Measurements from ENCODE around the gene FAM168A. TPM values are rescaled to one million over a fixed set of nuclear protein-coding genes. Genes with fewer than 3 reads are reported as not detected.
A peak's percentile ranks its signal among the peaks of the same experiment; 100 is the strongest.

The FAM168A gene
- total and polyA plus RNA-seq, 2 donors (not counting 1 experiment from before 2014, with no cell fraction given) = 16.3 to 23.8 TPM

DNA sequence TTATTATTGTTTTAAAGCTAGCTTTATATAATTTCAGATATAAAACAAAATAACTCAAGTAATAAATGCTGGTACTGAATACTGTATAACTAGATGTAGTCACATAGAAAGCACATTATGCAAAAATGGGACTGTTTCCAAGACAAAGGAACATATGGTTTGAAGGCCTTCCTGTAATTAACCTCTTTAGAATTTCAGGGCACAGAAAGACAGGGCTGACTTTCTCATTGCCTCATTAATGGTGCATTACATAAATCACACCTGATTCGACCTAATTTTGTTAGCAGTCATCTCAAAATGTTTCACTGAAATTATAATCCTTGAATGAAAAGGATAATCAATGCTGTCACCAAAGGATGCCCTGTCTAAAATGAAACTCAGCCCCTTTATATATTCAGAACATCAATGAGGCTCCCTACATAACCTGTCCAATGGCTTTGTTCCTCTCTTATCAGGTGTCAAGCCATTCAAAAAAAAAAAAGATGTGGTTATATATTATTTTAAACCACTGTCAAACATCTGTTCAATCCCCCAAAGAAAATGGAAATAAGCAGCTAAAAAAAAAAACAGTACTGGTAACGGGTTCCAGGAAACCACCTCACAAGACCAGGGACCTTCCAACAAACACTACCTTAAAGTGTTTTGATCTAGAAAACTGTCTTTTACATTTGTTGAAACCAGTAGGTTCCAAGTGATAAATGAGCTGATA lies 77.4 kb downstream of the FAM168A start:
- no peaks in the 10 kb centered on the region for H3K79me2 ChIP-seq (ENCODE audit: control insufficient read depth, insufficient read depth, low read length)
- H3K9me3 ChIP-seq (ENCODE audit: control insufficient read depth, insufficient read depth, low read depth, low read length) = no peaks in the 10 kb centered on the region
- H3K9ac ChIP-seq (ENCODE audit: insufficient read depth, low read length) = no peak overlapping the region
- H3K4me1 ChIP-seq (ENCODE audit: control insufficient read depth, extremely low read depth, insufficient read depth, low read length) = no peaks in the 10 kb centered on the region
- H4K20me1 ChIP-seq (ENCODE audit: control insufficient read depth, extremely low read depth, insufficient read depth, low read length) = no peaks in the 10 kb centered on the region
- TF ChIP-seq, protein P1, sequence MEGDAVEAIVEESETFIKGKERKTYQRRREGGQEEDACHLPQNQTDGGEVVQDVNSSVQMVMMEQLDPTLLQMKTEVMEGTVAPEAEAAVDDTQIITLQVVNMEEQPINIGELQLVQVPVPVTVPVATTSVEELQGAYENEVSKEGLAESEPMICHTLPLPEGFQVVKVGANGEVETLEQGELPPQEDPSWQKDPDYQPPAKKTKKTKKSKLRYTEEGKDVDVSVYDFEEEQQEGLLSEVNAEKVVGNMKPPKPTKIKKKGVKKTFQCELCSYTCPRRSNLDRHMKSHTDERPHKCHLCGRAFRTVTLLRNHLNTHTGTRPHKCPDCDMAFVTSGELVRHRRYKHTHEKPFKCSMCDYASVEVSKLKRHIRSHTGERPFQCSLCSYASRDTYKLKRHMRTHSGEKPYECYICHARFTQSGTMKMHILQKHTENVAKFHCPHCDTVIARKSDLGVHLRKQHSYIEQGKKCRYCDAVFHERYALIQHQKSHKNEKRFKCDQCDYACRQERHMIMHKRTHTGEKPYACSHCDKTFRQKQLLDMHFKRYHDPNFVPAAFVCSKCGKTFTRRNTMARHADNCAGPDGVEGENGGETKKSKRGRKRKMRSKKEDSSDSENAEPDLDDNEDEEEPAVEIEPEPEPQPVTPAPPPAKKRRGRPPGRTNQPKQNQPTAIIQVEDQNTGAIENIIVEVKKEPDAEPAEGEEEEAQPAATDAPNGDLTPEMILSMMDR (conservative IDR thresholded peaks at IDR 0.05 in 1 of 2, IDR thresholded peaks at IDR 0.05 in 1 of 2; ENCODE audit: low read depth in 1 of 2, low read length in 2 of 2) = no peak
- TF ChIP-seq EZH2 (IDR thresholded peaks at IDR 0.05; ENCODE audit: low read length, missing control alignments) = no peak
- H3K4me2 ChIP-seq (ENCODE audit: extremely low read depth, insufficient read depth, low read length) = no peak overlapping the region
- H3K27ac ChIP-seq (ENCODE audit: insufficient read depth, low read length) = no peak overlapping the region
- H3K36me3 ChIP-seq (ENCODE audit: control insufficient read depth, insufficient read depth, low read length) = no peaks in the 10 kb centered on the region
- H2AFZ ChIP-seq (ENCODE audit: low read length) = no peak overlapping the region
- DNase-seq (ENCODE audit: low read depth in 2 of 2) = peak in 1 of 2 donors; percentile 45
- no peak overlapping the region for H3K4me3 ChIP-seq (replicated peaks in 1 of 4; ENCODE audit: control extremely low read depth in 1 of 4, insufficient read depth in 1 of 4, low read depth in 3 of 4, low read length in 4 of 4)
- no peaks in the 10 kb centered on the region for H3K27me3 ChIP-seq (ENCODE audit: control insufficient read depth, insufficient read depth, low read length)

DNA sequence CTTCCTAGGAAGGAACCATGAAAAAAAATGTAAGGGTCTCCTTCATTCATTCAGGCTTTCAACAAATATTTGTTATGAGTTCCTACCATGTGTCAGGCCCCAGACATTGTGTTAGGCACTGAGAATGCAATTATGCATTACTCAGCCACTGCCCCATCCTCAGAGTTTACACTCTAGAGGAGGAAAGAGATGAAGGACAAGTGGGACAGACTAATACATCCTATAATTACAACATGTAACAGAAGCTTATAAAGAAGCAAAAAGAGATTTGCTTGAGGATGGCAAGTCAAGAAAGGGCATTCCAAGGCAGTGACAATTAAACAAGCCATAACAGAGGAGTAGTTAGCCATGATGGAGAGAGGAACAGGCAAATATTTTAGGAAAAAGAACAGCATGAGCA lies 78.6 kb downstream of the FAM168A start:
- no peak for DNase-seq (ENCODE audit: low read depth in 2 of 2)
- no peak overlapping the region for H3K27ac ChIP-seq (ENCODE audit: insufficient read depth, low read length)
- H3K4me3 ChIP-seq (replicated peaks in 1 of 4; ENCODE audit: control extremely low read depth in 1 of 4, insufficient read depth in 1 of 4, low read depth in 3 of 4, low read length in 4 of 4) = no peak overlapping the region
- H3K9ac ChIP-seq (ENCODE audit: insufficient read depth, low read length) = no peak overlapping the region
- H3K4me2 ChIP-seq (ENCODE audit: extremely low read depth, insufficient read depth, low read length) = no peak overlapping the region
- H3K36me3 ChIP-seq (ENCODE audit: control insufficient read depth, insufficient read depth, low read length) = no peaks in the 10 kb centered on the region
- no peak overlapping the region for H2AFZ ChIP-seq (ENCODE audit: low read length)
- H3K27me3 ChIP-seq (ENCODE audit: control insufficient read depth, insufficient read depth, low read length) = no peaks in the 10 kb centered on the region
- H3K9me3 ChIP-seq (ENCODE audit: control insufficient read depth, insufficient read depth, low read depth, low read length) = no peaks in the 10 kb centered on the region
- no peak for TF ChIP-seq EZH2 (IDR thresholded peaks at IDR 0.05; ENCODE audit: low read length, missing control alignments)
- no peaks in the 10 kb centered on the region for H3K4me1 ChIP-seq (ENCODE audit: control insufficient read depth, extremely low read depth, insufficient read depth, low read length)
- no peaks in the 10 kb centered on the region for H4K20me1 ChIP-seq (ENCODE audit: control insufficient read depth, extremely low read depth, insufficient read depth, low read length)
- H3K79me2 ChIP-seq (ENCODE audit: control insufficient read depth, insufficient read depth, low read length) = no peaks in the 10 kb centered on the region

DNA sequence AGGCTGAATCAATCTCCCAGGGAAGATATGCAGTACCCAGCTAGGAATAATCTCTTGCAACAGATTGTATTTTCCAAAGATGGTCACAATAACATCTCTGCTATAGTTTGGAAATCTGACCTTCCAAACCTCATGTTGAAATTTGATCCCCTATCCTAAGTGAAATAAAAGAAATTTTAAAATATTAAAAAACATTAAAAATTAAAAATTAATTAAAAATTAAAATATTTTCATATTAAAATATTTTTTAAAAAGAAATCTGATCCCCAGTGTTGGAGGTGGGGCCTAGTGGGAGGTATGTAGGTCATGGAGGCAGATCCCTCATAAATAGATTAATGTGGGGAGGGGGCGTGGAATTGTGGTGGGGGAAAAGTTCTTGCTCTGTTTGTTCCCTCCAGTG lies 79.7 kb downstream of the FAM168A start:
- H2AFZ ChIP-seq (ENCODE audit: low read length) = no peak overlapping the region
- no peaks in the 10 kb centered on the region for H3K27me3 ChIP-seq (ENCODE audit: control insufficient read depth, insufficient read depth, low read length)
- no peak for TF ChIP-seq EZH2 (IDR thresholded peaks at IDR 0.05; ENCODE audit: low read length, missing control alignments)
- TF ChIP-seq, protein P1 (conservative IDR thresholded peaks at IDR 0.05 in 1 of 2, IDR thresholded peaks at IDR 0.05 in 1 of 2; ENCODE audit: low read depth in 1 of 2, low read length in 2 of 2) = no peak
- H3K36me3 ChIP-seq (ENCODE audit: control insufficient read depth, insufficient read depth, low read length) = no peaks in the 10 kb centered on the region
- H3K4me2 ChIP-seq (ENCODE audit: extremely low read depth, insufficient read depth, low read length) = no peak overlapping the region
- no peak overlapping the region for H3K27ac ChIP-seq (ENCODE audit: insufficient read depth, low read length)
- H3K79me2 ChIP-seq (ENCODE audit: control insufficient read depth, insufficient read depth, low read length) = no peaks in the 10 kb centered on the region
- no peaks in the 10 kb centered on the region for H4K20me1 ChIP-seq (ENCODE audit: control insufficient read depth, extremely low read depth, insufficient read depth, low read length)
- no peak overlapping the region for H3K4me3 ChIP-seq (replicated peaks in 1 of 4; ENCODE audit: control extremely low read depth in 1 of 4, insufficient read depth in 1 of 4, low read depth in 3 of 4, low read length in 4 of 4)
- no peak for DNase-seq (ENCODE audit: low read depth in 2 of 2)
- H3K9ac ChIP-seq (ENCODE audit: insufficient read depth, low read length) = no peak overlapping the region
- no peaks in the 10 kb centered on the region for H3K9me3 ChIP-seq (ENCODE audit: control insufficient read depth, insufficient read depth, low read depth, low read length)
- no peaks in the 10 kb centered on the region for H3K4me1 ChIP-seq (ENCODE audit: control insufficient read depth, extremely low read depth, insufficient read depth, low read length)
